RWPE1 (cell line): ENCODE measurements around the gene CHMP6.
A peak's percentile ranks its signal among the peaks of the same experiment; 100 is the strongest.
"Not testable (repeated sequence)": the region's sequence is repeated elsewhere in the genome, so short reads cannot be mapped to it uniquely, and the experiment has no call there.

Source experiments
- CTCF ChIA-PET: fragments of 350-600 bp; sonication (Branson Sonifier 250); formaldehyde crosslinking; extraction: SDS; loops from one replicate; lab custom pipeline; 2021; lab: Yijun Ruan, JAX
- POLR2A ChIA-PET: fragments of 400-600 bp; formaldehyde crosslinking; extraction: SDS; loops from one replicate; lab custom pipeline; 2020; ENCODE audit warnings: antibody characterized with exemption; ENCODE audit not compliant: low non-redundant PET; lab: Yijun Ruan, JAX
- DNase-seq: peaks from one replicate; pipeline ENCODE4 v3.0.0; 2012; ENCODE audit warnings: low spot score
- H3K27ac ChIP-seq: fragments of 450-650 bp; 2 replicates; pipeline ENCODE4 v1.5.1; 2017
- TF ChIP-seq, protein P1 (sequence below): fragments of 450-650 bp; conservative IDR thresholded peaks from 2 replicates; pipeline ENCODE4 v1.5.1; 2017; ENCODE audit warnings: low read depth, mild to moderate bottlenecking

CHMP6 gene

GRCh38 chr17:81027591-81028505 lies 36.2 kb downstream of the CHMP6 start:
- DNase-seq = no peak
- TF ChIP-seq, protein P1, sequence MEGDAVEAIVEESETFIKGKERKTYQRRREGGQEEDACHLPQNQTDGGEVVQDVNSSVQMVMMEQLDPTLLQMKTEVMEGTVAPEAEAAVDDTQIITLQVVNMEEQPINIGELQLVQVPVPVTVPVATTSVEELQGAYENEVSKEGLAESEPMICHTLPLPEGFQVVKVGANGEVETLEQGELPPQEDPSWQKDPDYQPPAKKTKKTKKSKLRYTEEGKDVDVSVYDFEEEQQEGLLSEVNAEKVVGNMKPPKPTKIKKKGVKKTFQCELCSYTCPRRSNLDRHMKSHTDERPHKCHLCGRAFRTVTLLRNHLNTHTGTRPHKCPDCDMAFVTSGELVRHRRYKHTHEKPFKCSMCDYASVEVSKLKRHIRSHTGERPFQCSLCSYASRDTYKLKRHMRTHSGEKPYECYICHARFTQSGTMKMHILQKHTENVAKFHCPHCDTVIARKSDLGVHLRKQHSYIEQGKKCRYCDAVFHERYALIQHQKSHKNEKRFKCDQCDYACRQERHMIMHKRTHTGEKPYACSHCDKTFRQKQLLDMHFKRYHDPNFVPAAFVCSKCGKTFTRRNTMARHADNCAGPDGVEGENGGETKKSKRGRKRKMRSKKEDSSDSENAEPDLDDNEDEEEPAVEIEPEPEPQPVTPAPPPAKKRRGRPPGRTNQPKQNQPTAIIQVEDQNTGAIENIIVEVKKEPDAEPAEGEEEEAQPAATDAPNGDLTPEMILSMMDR = no peak
- H3K27ac ChIP-seq = no peak overlapping the region
- CTCF ChIA-PET = interaction anchor here (0.6 kb wide), 1 partner anchor 229 kb away, joined by 3 read pairs; no protein-coding TSS in a partner anchor
- POLR2A ChIA-PET = interaction anchor here (0.6 kb wide), 1 partner anchor 236 kb away, joined by 3 read pairs; no protein-coding TSS in a partner anchor

DNA sequence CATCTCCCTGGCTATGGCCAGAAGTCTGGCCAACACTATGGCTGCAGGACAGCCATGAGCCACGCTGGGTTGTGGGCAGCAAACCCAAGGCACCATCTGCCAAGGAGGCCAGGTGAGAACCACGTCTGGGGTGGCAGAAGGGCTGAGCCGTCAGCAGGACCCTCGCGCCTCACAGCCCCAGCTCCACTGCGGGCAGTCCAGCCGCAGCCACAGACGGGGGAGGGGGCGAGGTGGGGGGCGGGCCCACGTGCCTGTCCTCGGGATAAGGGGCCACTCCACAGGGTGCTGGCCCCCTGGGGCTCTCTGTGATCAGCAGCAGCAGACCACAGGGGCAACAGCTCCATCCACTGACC lies 36.8 kb downstream of the CHMP6 start:
- H3K27ac ChIP-seq = no peak overlapping the region
- no peak for DNase-seq
- ChIA-PET CTCF (interaction anchor here (0.6 kb wide), 1 partner anchor 229 kb away, joined by 3 read pairs; no protein-coding TSS in a partner anchor), POLR2A (no interaction called here)
- TF ChIP-seq, protein P1 = no peak

GRCh38 chr17:81029859-81030258 lies 38.2 kb downstream of the CHMP6 start:
- ChIA-PET CTCF (interaction anchor here (0.6 kb wide), 2 partner anchors 20 to 76 kb away, joined by 3 read pairs; no protein-coding TSS in a partner anchor), POLR2A (interaction anchor here (0.5 kb wide), 1 partner anchor 14 kb away, joined by 6 read pairs; no protein-coding TSS in a partner anchor)
- H3K27ac ChIP-seq = no peak overlapping the region
- no peak for DNase-seq
- TF ChIP-seq, protein P1 = no peak

- CTCF ChIA-PET = interaction anchor here (0.6 to 0.7 kb wide), 3 partner anchors 19 to 67 kb away, joined by 3 read pairs; no protein-coding TSS in a partner anchor
- H3K27ac ChIP-seq, DNase-seq: not testable (repeated sequence)
- POLR2A ChIA-PET = interaction anchor here (0.5 kb wide), 1 partner anchor 14 kb away, joined by 6 read pairs; no protein-coding TSS in a partner anchor
These were observed 38.7 kb downstream of the CHMP6 start for GRCh38 chr17:81030312-81030711.

GRCh38 chr17:81030741-81031565 lies 39.3 kb downstream of the CHMP6 start:
- H3K27ac ChIP-seq = peak overlapping the region; percentile 20
- CTCF ChIA-PET = interaction anchor here (0.6 to 1.0 kb wide), 3 partner anchors 48 to 70 kb away, joined by 3 read pairs; no protein-coding TSS in a partner anchor
- TF ChIP-seq, protein P1 = no peak
- POLR2A ChIA-PET = no interaction called here
- no peak for DNase-seq

DNA sequence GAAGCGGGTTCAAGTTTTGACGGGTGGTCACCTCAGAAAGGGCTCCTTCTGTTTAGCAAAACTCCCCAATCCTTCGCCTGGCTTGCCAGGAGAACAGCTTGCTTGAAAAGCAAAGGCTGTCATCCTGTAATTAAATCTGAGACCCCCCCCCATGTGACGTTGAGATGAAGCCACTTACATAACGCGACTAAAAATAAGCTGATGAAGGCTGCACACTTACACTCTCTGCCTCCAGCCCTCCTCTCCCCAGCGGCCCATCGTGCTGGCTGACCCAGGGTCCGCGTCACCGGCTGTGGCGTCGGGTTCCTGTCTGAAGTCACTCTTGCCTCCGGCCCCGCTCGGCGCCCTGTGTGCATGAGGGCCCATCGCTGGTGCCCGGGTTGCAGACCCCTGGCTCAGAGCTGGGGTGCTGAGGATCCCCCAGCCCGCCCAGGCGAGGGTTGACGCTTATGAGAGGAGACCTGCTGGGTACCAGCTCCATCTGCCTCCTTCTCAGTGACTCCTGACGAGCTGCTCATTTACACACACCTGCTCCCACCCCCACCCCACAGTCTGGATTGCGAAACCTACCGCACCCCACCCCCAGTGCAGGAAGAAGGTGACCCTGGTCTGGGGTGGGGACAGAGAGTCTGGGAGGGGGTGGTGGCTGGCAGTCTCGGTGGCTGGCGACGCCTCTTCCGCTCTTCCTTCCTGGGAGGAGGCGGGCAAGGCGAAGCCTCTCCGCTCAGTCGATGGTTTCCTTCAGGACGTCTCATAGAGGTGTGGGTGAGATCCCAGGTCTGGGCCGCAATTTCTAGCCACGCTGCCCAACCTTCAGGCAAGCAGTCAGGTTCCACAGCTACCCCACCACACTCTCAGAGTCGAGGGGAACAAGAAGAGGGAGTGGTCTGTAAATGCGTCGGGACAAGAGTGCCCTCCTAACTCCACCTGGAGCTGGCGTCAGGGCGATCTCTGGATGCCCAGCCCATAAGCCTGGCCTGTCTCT lies 40.2 kb downstream of the CHMP6 start:
- ChIA-PET CTCF (interaction anchor here (0.6 to 2.6 kb wide), 4 partner anchors 8 to 405 kb away, joined by 3 to 10 read pairs (median 3); no protein-coding TSS in a partner anchor), POLR2A (no interaction called here)
- H3K27ac ChIP-seq = peak overlapping the region; percentile 20
- TF ChIP-seq, protein P1 = no peak
- DNase-seq = no peak
